GM21825 (cell line): ENCODE measurements around the gene ATP11A.

Experiments
- ATAC-seq: cut with Tn5 transposase; IDR thresholded peaks from one replicate; pipeline ENCODE4 v1.9.1; 2021; ENCODE audit warnings: mild to moderate bottlenecking, moderate library complexity; ENCODE audit not compliant: unreplicated experiment

Gene ATP11A

DNA sequence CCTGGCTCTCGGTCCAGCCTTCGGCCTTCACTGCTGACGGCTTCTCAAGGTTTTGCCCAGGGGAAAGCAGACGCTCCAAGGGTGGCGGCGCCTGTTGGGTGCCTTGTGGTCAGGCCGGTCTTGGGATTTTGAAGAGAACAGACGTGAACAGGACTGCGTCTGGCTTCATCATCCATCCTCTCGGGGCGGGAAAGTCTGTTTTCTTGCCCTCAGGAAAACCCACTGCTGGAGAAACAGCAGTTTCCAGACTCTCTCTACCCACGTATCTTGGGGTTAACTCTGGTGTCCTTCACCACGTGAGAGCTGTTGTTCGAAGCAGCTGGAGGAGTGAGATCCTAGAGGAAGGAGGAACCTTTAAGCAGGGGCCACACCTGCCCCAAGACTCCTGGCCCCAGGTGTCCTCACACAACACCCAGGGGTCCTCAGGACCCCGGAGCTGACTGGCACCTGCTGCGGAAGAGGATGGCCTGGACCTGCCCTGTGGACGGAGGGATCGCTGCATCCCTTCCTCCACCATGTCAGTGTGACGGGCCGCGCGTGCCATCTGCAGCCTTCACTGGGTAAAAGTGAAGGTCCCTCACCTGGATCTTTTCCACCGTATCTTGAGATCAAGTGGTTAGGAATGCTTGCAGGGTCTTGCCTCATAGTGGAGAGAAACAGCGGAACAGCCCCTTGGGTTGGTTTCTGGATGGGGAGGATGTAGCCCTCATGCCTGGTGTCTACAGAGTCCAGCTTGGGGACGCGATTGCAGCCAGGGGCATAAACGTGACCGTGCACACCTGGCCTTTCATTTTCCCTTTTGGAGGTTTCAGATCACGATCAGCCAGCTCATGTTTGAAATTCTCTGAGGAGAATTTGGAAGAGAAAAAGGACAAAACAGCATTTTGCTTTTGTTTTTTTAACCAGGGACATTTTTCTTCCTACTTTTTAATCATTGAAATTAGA lies 209.7 kb downstream of the ATP11A start:
- no peak for ATAC-seq

DNA sequence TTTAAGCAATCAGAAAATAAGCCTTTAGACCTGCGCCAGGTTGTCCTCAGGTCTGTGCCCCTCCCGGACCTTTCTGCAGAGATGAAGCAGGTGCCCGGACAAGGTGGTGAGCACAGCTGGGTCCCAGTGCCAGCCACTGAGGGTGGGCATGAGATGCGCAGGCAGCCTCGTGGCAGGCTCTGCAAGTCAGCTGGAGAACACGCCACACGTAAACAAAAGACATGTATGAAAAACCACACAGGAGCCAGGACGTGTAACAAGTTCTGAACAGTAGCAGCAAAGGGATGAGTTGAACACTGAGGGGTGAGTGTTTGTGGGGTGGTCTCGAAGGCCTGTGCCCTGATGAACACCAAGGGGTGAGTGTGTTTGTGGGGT lies 210.4 kb downstream of the ATP11A start:
- no peak for ATAC-seq

DNA sequence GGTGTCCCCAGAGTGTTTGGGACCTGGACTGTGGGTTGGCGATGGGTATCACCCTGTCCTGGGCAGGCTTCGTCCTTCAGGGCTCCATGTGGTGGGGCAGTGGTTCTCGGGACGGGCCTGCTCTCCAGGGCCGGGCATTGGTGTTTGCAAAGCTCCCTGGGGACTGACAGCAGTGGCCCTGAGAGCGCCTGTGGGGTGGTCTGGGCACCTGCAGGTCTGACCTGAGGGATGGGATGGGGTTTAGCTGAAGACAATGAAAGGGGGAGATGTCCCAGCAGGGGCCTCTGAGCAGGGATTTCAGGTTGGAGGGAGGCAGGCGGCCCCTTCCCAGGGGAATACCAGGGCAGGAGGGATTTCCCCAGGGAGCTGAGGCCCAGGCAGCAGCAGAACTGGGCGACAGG lies 210.9 kb downstream of the ATP11A start:
- ATAC-seq: no peak

DNA sequence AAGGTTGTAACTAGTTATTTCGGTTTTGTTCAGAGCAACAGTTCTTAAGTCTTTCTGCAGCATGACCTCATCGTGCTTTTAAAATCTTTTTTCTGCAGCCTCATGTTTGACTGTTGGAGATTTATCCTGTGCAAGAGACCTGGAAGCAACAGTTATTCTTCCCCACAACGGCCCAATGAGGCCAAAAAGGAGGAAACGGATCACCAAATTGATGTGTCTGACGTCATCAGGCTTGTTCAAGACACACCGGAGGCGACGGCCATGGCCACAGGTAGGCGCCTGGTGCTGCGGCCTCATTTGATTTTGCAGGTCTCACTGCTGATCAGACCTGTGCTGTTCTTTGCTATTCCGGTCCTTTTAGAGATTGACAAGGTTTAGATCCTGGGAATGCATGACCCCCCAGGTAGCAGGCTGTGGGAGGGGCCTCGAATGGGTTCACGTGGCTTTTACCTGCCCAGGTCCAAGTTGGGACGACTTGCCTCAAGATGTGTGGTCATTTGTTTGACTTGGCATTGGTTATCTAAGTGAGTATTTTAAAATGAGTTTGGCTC lies 212.3 kb downstream of the ATP11A start:
- no peak for ATAC-seq

DNA sequence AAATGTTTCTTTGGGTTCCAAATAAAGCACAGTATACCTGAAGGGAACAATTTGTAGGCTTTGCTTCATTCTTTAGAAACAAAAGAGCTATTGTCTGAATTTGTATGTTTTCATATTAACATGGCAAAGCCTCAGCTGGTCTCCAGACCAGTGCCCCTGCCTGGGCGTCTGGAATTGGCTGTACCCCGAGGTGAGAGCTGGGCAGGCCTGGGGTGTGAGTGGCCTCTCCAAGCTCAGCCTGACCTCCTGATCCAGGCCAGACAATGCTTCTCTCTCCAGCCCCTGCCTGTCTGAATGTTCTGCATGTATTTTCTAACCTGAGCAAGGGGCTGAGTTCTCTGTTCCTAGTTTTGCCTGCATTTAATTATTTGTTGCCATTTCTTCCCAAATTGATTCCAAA lies 212.8 kb downstream of the ATP11A start:
- ATAC-seq: no peak

DNA sequence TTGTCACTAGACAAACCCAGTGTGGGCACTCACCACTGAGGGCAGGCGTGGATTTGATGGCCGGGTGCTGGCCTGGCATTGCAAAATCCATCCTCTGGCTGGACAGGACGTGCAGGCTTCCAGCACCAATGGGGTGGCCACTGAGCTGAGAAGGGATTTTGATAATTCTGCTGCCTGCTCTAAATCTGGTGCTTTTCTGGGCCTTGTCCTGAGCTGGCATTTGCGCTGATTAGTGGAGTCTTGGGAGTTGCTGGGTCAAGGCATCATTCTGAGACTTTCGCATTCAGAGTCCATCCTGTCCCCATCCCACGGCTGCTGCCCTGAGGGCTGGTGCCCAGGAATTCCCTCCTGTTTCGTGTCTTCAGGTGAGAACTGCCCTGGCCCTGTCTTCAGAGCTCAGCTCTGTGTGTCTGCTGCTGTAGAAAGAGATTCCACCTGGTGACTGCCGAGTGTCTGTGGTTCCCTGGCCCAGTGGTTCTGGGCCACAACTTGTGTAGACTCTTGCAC lies 213.3 kb downstream of the ATP11A start:
- ATAC-seq: no peak

DNA sequence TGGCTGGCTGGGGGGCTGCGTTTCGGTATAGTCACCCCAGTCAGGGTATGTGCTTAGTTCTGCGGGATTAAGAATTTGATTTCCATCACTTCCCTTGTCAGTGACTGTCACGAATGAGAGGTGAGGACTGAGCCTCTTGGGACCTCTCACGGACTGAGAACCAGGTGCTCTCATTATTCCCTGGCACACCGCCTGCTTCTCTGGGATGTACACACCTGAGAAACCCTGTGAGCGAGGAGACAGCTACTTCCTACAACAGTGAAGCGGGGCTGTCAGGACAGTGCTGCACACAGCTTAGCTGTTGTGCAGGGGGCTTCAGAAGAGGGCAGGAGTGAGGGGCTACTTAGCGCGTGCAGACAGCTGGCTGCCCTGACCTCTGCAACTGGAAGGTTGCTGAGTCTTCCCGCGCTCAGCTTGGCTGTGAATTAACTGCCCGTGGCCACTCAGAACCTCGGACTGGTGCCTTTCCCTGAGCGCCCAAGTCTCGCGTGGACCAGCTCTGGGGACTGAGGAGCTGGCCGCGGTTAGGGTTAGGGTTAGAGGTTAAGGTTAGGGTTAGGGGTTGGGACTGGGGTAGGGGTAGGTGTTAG lies 213.9 kb downstream of the ATP11A start:
- ATAC-seq: no peak

DNA sequence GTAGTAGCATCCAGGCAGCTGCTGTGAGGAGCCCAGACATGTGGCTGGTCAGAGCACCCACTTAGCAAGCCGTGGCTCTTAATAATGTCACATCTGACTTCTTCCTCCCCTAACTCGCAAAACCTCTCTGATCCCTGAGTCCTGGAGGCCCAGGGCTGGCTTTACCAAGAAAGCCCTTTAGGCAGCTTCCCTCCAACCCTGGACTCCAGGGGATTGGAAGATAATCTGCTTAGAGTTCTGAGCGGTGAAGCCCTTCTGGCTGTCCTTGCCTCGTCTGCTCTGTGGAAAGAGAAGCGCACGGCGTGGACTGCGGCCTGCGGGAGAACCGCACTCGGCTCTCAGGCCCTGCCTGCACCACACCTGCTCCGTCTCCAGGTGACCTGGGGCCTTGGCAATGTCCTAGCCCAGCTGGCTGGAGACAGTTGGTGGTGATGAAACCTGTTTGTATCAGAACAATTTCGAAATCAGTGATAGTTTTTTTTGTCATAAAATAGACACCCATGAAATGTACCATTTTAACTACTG lies 214.7 kb downstream of the ATP11A start:
- ATAC-seq: no peak

DNA sequence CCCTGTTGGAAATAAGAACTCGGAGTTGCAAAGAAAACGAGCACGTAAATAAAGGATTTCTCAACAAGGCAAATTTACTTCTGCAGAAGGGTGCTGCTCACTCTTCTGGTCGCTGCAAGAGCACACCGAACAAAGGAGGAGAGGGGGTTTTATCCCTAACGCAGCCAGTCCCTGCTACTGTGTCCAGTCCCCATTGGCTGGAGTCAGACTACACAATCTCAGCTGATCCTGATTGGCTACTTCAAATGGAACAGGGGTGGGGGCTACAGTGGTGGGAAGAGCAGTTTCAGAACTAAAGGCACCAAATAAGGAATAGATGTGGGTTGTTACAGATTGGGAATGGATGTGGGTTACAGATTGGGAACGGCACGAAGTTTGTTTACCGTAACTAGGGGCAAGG lies 215.2 kb downstream of the ATP11A start:
- ATAC-seq: no peak

DNA sequence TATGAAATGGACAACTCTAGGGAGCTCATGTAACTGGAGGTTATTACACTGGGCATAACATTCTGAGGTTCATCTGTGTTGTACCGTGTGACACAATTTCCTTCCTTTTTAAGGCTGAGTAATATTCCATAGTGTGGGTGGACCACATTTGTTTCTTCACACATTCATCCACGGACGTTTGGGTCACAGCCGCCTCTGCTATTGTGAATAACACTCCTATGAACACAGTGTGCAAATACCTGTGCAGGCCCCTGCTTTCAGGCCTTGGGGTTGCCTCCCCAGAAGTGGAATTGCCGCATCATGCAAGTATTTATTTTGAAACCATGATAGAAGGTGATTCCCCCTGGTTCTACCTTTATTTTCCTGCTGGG lies 215.8 kb downstream of the ATP11A start:
- no peak for ATAC-seq

DNA sequence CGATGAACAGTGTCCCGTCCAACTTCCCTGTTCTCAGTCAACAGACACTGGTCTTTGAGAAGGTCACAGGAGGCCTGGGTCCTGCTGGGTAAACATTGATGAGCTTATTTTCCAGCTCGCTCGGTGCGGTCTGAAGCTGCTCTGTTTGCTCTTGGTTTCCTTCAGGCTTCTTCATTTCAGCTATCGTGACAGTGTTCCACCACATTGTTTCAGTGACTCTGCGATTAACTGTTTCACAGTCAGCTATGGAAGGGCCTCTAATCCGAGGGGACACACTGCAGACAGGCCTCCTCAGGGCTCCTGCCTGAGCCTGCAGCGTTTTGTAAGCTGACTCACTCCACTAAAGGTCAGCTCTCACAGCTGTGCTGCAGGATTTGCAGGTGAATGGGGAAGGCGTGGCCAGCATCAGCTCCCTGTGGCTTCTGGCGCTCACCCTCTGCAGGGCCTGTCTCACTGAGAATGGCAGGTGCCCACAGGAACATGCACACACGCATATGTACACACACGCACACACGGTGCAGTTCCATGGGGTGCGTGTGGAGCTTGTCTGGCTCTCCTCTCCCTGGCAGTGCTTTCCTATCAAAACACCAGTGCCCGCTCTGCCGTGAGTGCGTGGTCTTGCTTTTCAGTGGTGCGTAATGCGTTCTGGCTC lies 216.3 kb downstream of the ATP11A start:
- ATAC-seq: no peak

DNA sequence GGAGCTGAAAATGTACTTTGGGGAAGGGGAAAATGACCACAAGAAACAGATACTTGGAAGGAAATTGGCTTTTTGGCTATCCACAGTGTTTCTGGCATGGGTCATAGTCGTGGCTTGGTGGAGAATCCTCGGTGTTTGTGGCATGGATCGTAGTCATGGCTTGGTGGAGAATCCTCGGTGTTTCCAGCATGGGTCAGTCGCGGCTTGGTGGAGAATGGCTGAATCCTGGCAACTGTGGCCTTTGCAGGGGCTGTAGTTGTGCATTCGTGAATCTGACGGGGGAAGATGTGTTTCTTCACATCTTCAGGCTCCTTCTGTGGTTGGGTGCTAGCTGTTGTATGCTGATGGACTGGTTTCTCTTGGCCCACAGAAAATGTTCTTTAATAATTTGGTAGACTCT lies 217.4 kb downstream of the ATP11A start:
- ATAC-seq: no peak

DNA sequence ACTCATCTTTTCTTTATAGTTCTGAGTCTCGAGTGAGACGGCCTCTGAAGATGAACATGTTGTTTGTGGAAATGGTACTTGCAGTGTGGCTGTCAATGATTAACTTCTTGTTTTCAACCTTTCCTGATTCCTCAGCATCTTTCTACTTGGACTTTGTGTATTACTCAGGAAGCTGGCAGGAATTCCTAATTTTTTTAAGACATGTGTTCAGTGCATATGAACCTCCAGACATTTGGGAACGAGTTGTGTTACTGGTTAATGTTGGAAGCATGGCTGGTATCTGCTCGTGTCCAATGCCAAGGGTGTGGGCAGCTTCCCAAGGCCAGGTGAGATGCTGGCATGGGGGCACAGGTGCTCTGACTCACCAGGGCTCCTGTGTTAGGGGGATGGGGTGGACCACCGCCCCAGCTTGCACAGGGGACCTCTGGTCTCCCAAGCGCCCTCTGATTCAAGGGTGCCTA lies 218.1 kb downstream of the ATP11A start:
- ATAC-seq: no peak

DNA sequence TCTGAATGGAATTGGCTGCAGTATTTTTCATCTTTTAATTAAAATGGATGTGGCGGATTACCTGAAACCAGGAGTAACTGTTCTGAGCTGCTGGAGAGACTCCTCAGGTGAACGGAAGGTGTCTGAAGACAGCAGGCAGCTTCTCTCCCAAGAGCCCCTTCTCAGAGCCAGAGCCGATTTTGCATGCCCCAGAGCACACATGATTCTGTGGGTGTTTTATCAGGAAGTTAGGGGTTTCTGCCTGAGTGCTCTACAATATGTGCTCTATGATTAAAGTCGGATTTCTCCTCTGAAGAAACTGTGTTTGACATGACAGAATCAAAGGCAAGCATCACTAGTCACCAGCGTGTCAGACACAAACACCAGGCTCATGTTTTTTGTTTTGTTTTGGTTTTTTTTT lies 218.5 kb downstream of the ATP11A start:
- no peak for ATAC-seq

DNA sequence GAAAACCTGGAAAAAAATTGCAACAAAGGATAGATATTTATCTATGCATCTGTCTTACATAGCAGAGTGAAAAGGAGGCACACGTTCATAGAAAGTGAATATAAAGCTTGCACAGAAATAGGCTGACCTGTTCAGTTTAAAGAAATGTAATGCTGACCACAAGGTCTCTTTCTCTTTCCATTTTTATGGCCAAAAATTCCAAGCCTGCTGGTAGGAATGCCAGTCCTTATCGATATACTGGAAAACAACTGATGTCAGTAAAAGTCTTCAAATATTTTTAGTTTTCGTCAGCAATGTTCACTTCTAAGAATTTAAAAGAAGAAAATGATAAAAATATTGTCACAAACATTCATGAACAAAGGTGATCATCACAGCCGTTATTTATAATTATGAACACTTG lies 220.2 kb downstream of the ATP11A start:
- no peak for ATAC-seq

DNA sequence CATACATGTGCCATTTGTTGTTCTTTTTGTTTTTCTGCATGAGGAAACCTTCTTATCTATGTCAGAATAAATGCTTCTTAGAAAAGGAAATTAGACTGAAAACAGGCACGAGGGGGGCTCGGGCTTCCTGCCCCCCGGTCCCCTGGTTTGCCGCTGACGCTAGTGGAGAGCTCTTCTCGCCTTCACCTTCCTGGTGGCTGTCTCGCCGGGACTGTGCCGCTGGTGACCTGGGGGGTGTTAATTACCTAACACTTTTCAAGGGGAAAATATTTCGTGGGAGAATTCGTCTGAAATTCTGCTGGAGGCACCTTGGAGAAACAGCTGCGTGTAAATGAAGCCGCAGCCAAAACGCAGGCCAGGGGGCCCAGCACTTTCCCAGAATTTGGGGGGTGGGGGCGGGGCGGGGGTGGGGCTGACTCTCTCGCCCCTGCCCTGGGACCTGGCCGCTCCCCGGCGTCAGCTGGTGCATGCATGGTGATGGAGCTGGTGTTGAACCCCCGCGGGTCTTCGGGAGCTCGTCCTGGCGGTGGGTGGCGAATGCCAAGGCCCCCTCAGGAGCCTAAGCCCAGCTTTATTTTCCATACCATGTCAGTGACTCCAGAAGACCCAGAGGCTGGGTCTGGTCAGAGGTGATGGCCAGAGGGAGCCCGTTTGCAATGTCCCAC lies 220.9 kb downstream of the ATP11A start:
- no peak for ATAC-seq

DNA sequence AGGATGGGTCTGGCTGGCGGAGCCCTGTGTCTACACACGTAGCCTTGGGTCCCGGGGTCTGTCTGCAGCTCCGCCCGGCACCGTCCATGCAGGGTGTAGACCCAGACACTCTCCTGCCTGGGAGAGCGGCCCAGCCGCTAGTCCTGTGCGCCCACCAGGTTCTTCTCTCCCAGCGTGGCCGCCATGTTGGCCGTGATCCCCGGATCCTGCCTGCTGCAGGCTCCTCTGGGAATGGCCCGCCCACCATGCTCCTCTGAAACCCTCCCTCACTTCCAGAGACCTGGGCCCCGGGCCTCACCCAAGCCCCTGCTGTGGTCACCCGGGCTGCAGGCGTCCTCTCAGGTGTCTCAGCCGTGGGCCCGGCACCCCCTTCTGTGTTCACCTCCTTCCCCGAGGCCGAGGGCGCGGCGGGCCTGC lies 221.5 kb downstream of the ATP11A start:
- ATAC-seq: no peak

DNA sequence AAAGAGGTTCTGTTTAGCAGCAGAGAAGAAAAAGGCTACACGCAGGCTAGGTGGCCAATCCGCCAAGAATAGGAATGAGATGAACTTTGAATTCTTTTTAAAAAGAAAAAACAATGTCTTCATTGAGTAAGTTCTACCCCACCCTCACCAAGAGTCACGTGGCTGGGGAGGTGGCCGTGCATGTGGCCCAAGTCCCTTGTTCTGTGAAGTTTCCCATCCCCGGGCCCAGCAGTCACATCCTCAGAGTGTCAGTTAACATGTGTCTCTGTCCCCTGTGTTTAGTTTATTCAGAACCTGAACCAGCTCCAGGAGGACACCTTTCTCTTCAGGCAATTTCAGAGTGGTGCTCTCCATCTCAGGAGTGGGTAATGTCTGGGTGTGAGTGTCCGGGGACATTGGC lies 222.0 kb downstream of the ATP11A start:
- no peak for ATAC-seq

DNA sequence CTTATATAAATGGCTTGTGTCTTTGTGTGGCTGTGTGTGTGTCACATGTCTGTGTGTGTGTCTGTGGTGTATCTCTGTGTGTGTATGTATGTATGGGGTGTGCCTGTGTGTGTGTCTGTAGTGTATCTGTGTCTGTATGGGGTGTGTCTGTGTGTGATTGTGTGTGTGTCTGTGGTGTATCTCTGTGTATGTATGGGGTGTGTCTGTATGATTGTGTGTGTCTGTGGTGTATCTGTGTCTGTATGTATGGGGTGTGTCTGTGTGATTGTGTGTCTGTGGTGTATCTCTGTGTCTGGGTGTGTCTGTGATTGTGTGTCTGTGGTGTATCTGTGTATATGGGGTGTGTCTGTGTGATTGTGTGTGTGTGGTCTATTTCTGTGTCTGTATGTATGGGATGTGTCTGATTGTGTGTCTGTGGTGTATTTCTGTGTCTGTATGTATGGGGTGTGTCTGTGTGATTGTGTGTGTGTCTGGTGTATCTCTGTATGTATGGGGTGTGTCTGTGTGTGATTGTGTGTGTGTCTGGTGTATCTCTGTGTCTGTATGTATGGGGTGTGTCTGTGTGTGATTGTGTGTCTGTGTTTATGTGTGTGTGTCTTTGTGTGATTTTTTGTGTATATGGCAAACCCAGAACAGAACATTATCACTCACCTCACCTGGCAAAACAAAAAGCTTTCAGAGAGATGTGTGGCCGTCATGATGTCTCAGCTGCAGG lies 223.0 kb downstream of the ATP11A start:
- no peak for ATAC-seq

DNA sequence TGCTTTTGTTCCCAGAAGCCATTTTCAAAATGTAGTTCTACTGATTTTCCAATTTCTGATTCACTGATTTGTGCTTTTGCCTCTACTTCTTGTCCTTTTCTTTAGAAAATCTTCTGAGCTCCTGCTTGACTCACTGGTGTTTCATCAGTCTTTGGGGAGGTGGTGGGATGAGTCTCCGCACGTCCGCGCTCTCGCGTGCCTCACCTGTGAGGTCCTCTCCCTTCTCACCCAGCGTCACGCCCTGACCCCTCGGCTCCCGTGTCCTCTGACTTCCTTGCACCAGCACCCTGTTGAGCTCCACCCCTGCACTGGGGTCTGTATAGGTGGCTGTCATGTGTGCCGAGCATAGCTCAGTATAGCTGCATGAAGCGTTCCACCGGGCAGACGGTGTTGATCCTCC lies 226.5 kb downstream of the ATP11A start:
- ATAC-seq: no peak
